Suprapubic skin (tissue), 3 donors: ENCODE measurements around the gene FAM193B.

Experiments
- EP300 ChIP-seq: sonication (generic); formaldehyde crosslinking; IDR thresholded peaks from one replicate; pipeline ENCODE4 v1.6.1; 2017; ENCODE audit warnings: antibody characterized with exemption
- POLR2A ChIP-seq, 2 donors: fragments of 450-650 bp; IDR thresholded peaks; one replicate each; pipeline ENCODE4 v1.6.1; 2017; ENCODE audit warnings: antibody characterized with exemption in 2 of 2, mild to moderate bottlenecking in 2 of 2, moderate library complexity in 2 of 2
- TF ChIP-seq, protein P1 (sequence below), 2 donors: fragments of 200-600 bp in 1 of 2; fragments of 450-650 bp in 1 of 2; sonication (generic) in 1 of 2; IDR thresholded peaks; one replicate each; pipeline ENCODE4 v1.5.1; 2016 to 2019; ENCODE audit warnings: antibody characterized with exemption in 2 of 2, mild to moderate bottlenecking in 1 of 2, moderate library complexity in 1 of 2

DNA sequence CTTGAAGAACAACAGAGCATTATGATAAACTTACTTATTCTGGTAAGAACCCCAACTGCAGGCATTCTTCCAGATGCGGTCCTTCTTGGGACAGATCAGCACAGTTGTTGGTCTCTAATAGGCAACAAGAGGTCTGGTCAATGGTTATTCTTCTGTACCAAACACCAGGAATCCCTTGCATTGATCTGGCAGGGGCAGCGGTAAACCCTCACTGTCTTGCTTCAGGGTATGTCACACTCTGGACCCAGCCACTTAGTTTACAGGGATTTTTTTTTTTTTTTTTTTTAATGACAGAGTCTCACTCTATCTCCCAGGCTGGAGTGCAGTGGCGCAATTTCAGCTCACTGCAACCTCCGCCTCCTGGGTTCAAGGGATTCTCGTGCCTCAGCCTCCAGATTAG lies 1.3 kb upstream of the FAM193B start:
- TF ChIP-seq EP300 (no peak), POLR2A (IDR thresholded peaks at IDR 0.05) (no peak)
- TF ChIP-seq, protein P1, sequence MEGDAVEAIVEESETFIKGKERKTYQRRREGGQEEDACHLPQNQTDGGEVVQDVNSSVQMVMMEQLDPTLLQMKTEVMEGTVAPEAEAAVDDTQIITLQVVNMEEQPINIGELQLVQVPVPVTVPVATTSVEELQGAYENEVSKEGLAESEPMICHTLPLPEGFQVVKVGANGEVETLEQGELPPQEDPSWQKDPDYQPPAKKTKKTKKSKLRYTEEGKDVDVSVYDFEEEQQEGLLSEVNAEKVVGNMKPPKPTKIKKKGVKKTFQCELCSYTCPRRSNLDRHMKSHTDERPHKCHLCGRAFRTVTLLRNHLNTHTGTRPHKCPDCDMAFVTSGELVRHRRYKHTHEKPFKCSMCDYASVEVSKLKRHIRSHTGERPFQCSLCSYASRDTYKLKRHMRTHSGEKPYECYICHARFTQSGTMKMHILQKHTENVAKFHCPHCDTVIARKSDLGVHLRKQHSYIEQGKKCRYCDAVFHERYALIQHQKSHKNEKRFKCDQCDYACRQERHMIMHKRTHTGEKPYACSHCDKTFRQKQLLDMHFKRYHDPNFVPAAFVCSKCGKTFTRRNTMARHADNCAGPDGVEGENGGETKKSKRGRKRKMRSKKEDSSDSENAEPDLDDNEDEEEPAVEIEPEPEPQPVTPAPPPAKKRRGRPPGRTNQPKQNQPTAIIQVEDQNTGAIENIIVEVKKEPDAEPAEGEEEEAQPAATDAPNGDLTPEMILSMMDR (IDR thresholded peaks at IDR 0.05) = no peak
